GOT3 (cell line): Measurements from ENCODE around the gene APLP2.
"Not testable (repeated sequence)": the region's sequence is repeated elsewhere in the genome, so short reads cannot be mapped to it uniquely, and the experiment has no call there.

Source experiments
- DNase-seq: peaks from one replicate; lab custom pipeline; 2025; ENCODE audit warnings: mixed read lengths; lab: John Stamatoyannopoulos, UW

Gene APLP2

GRCh38 chr11:130061017-130061416 lies 8.7 kb upstream of the APLP2 start:
- no peak for DNase-seq

DNA sequence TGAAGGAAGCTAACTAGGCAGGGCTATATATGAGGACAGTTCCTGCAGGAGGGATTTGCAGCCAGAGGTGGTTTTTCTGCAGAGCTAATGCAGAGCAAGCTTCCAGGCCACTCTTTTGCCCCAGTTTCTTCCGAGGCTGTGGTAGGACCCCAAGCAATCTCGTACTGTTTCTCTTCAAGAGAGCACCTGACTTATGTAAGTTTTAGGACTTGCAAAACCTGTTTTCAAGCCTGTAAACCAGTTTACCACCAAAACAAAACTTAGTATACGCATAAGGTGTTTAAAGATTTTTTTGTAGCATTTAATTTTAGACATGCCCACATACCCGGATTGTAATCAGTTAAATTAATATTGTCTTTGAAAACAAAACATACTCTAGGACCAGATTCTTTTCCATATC lies 7.7 kb upstream of the APLP2 start:
- DNase-seq, result no peak

DNA sequence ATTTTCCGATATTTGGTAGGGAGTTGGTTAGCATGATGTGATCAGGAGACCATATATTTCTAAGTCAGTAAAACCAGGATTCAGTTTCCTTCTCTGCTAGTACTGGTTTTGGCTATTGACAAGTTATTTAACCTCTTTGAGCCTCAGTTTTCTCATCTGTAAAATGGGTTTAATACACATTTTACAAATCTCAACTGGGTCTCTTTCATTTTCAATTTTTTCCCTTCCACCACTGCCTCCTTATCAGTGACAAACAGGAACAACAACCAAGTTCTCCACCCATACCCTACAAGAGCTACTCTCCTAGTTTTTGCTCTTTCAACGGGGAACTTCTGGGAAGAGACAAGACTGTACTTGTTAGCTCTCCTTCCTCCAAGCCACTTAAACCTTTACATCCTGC lies 6.2 kb upstream of the APLP2 start:
- DNase-seq, result no peak

DNA sequence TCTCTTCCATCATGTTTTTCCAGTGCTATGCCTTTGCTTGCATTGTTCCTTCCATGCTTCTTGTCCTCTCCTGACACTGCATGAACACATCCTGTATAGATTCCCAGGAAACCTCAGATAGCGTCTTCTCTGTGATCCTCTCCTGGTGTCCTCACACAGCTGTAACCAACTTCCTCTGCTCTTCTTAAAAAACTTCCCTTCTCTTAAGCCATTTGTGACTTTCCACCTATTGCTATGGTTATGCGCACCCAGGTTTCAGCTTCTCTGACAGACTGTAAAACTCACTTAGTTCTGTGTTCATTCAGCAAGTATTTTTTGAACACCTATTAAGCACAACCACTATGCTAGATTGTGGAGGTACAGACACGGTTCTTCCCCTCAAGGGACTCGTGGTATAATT lies 5.1 kb upstream of the APLP2 start:
- no peak for DNase-seq

GRCh38 chr11:130066338-130066737 lies 3.4 kb upstream of the APLP2 start:
- no peak for DNase-seq

GRCh38 chr11:130068546-130068985 lies 1.1 kb upstream of the APLP2 start:
- DNase-seq, result no peak

DNA sequence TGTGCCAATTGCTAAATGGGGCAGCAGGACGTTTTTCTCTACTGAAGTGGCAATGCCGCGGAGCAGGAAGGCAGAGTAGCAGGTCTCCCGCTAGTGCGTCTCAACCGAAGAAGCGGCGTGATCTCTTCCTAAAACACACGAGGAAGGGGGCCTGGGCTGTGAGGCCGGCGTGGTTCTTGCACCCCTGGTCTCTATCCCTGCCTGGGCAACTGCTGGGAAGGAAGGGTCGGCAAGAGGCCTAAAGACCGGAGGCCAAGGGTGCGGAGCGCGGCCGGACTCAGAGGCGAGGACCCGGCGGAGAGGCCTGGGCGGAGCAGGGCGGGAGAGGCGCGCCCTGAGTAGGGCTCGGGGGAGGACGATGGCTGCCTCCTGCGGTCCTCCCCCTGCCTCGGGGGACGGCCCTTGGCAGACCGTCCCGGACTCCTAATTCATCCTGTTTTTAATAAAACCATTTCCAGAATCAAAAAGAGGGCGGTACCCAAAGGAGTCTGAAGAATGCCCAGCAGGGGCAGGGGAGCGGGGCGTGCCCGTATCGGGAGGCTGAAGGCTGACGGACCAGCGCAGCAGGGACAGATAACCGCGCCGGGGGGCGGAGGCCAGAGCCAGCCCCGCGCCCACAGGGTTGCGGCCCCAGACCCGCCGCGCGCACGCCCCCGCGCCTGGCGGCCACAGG lies 572 bp upstream of the APLP2 start:
- DNase-seq, result no peak

- DNase-seq, result no peak
Observed at GRCh38 chr11:130070109-130070845, 583 bp downstream of the APLP2 start.

DNA sequence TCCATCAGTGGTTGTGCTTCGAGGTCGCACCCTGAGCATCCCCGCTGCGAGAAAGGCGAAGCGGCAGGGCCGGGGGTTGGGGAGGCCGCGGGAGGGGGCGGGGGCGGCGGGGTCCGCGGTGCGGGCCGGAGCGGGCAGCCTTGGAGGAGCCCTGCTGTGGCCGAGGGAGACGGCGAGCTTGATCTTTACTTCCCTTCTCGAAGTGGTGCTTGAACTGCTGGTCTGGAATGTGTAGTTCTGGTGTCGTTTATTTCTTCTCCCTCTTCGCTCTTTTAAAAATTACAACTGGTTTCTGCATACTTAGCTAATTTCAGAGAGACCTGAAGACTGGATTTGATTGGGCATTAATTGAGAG lies 1.1 kb downstream of the APLP2 start:
- DNase-seq, result no peak

- no peak for DNase-seq
Observed at GRCh38 chr11:130071211-130071712, 1.6 kb downstream of the APLP2 start.

- no peak for DNase-seq
Observed at GRCh38 chr11:130074736-130075135, 5.0 kb downstream of the APLP2 start.

DNA sequence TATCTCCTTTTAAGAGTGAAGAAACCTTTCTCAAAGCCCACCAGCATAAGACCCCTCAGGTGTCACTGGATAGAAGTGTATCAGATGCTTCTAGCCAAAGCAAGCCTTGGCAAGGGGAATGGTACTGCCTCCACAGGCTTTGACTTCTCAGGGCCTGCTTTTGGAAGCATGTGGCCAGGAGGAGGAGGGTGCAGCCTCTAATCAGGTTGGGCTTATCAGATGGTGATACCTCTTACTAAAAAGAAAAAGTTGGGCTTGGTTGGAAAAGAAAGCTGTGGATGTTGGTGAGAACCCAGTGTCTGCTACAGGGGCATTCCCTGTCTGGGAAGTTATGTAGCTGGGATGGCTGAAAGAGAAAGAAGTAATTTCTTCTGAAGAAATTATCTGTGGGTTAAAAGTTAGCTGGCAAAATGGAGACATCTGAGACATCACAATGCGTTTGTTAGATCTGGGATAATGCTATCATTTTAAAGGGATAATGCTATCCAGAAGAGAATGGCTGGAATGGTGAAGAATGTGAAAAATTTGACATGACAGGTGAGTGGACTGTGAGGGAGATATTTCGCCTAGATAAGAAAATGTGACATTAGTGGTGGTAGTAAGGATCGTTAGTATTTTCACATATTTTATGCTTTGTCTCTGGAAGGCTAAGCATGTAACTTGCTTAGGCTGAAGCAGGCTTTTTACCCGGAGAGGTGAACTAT lies 7.2 kb downstream of the APLP2 start:
- DNase-seq, result no peak

- DNase-seq, result no peak
Observed at GRCh38 chr11:130077671-130078070, 8.0 kb downstream of the APLP2 start.

DNA sequence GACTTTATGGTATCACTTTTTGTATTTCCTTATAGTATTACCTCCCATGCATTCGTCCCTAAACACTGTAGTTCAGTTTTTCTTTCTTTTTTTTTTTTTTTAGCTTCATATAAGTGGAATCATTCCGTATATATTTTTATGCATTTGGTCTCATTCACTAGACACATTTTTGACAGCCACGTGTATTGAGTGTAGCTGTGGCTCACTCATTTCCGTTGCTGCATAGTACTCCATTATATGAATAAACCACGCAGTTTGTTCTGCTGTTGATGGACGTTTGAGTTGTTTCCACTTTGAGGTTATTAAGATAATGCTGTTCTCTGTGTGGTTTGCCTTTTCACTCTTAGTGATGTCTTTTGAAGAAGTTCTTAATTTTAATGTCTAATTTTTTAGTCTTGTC lies 8.4 kb downstream of the APLP2 start:
- DNase-seq, result no peak

DNA sequence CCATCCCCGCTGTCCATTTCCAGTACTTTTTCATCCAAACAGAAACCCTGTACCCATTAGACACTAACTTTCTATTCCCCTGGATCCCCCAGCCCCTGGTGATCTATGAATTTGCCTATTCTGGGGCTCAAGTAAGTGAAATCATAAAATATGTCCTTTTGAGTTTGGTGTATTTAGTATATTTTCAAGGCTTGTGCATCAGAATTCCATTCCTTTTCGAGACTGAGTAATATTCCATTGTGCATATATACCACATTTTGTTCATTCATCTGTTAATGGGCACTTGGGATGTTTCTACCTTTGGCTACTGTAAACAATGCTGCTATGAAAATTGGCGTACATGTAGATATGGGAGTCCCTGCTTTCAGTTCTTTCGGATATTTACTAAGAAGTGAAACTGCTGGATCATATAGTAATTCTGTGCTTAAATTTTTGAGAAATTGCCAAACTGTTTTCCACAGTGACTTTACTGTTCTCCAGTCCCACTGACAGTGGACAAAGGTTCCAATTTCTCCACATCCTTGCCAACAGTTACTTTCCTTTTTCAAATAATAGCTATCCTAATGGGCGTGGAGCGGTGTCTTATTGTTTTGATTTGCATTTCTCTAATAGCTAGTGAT lies 16.1 kb downstream of the APLP2 start:
- DNase-seq, result no peak

- no peak for DNase-seq
Observed at GRCh38 chr11:130086669-130087068, 17.0 kb downstream of the APLP2 start.

DNA sequence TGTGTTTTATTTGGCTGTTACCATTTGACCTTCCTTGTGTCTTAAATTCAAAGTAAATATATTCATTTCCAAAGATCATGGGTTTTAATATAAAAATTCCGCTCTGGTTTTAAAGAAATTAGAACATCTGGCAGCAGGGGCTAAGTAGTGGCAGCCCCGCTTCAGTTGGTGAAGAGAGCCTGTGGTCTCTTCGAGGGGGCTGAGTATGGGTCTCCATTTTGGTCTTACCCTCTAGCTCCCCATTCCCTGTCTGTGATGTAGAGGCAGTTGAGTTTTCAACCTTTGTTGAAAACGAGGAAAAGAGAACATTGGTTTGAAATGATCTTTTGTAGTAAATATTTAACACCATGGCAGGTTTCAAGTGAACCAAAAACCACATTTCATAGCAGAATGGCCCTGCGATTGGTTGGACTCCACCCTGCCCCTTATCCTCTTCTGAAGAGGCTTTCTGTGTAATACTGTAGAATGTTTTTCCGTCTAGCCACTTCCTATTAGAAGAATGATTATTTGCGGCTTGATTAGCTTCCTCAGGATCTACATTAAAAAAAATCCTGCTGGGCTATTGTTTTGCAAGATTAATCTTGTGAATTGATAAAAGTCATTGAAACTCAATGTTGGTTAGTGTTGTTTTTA lies 17.7 kb downstream of the APLP2 start:
- no peak for DNase-seq

DNA sequence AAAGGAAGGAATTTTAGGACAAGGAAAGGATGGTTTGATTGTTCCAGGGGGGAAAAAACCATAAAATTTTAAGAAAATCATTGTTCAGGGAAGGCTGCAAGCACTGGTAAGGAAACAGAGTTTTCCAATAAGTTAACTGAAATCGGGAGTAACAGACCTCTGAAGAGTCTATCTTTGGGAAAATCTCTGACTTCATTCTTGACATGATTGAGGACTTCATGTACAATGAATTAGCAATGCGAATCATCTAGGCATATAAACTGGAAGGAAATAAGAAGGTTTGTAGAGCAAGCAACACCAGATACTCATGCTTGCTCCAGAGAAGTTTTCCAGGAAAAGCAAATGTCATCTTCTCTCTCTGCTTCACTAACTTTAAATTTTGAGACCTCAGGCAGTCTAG lies 18.5 kb downstream of the APLP2 start:
- no peak for DNase-seq

GRCh38 chr11:130088919-130089673 lies 19.4 kb downstream of the APLP2 start:
- no peak for DNase-seq

DNA sequence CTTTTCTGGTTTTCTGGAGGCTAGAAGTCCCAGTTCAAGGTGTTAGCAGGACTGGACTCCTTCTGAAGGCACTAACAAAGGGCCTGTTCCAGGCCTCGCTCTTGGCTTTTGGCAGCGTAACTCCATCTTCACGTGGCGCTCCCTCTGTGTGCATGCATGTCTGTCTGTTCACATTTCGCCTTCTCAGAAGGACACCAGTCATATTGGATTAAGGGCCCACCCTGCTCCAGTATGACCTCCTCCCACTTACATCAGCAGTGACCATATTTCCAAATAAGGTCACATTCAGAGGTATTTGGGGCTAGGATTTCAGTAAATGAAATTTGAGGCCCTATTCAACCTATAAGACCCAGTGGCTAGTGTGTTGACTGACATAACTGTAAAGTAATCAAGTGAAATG lies 20.0 kb downstream of the APLP2 start:
- no peak for DNase-seq

- not testable (repeated sequence) for DNase-seq
Observed at GRCh38 chr11:130090517-130090916, 20.8 kb downstream of the APLP2 start.
